Effector memory CD4-positive, alpha-beta T cell (primary cell): Measurements from ENCODE around the gene ARL5C.
A peak's percentile ranks its signal among the peaks of the same experiment; 100 is the strongest.

Experiments used
- DNase-seq, 3 donors: peaks; one replicate each; pipeline ENCODE4 v3.0.0-alpha.2; 2020
- H3K27ac ChIP-seq: 2 replicates; pipeline ENCODE4 v1.7.0; 2013; ENCODE audit warnings: mild to moderate bottlenecking, low read length, moderate library complexity; ENCODE audit not compliant: insufficient read depth, poor library complexity, severe bottlenecking
- H3K27me3 ChIP-seq: replicated peaks from 2 replicates; pipeline ENCODE4 v1.7.0; 2013; ENCODE audit warnings: mild to moderate bottlenecking, low read length; ENCODE audit not compliant: insufficient read depth, control insufficient read depth, poor library complexity, severe bottlenecking
- H3K36me3 ChIP-seq: 2 replicates; pipeline ENCODE4 v1.7.0; 2013; ENCODE audit warnings: mild to moderate bottlenecking, low read length, moderate library complexity; ENCODE audit not compliant: control insufficient read depth, insufficient read depth
- H3K4me1 ChIP-seq: 2 replicates; pipeline ENCODE4 v1.7.0; 2013; ENCODE audit warnings: low read length, mild to moderate bottlenecking; ENCODE audit not compliant: control insufficient read depth, insufficient read depth, poor library complexity, severe bottlenecking
- H3K4me3 ChIP-seq: 2 replicates; pipeline ENCODE4 v1.7.0; 2013; ENCODE audit warnings: low read length, low read depth, mild to moderate bottlenecking; ENCODE audit not compliant: insufficient read depth, poor library complexity, severe bottlenecking
- H3K9me3 ChIP-seq: 2 replicates; pipeline ENCODE4 v1.7.0; 2013; ENCODE audit warnings: mild to moderate bottlenecking, low read length, moderate library complexity; ENCODE audit not compliant: control insufficient read depth

The ARL5C gene

DNA sequence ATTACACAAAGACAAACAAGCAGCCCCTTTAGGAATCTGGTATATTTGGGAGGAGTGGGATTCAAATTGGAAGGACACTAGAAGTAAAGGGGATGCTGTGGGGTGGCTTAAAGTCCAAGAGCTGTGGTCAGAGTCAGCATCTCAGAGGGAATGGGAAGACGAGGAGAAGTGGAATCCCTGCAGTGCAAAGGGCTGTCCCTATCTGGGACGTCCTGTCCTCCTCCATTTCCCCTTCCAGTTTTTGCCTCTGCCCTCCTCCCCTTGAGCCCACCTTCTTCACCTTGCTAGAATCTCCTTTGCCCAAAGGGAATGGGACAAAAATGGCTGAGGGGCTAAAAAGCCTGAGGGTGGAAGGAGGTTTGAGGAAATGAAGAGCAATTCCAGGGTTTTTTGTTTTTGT is 10.3 kb downstream of the ARL5C start:
- no peaks in the 10 kb centered on the region for H3K36me3 ChIP-seq
- peaks cover 5% of the 10 kb centered on the region for H3K27me3 ChIP-seq
- H3K4me3 ChIP-seq = no peak overlapping the region
- H3K4me1 ChIP-seq = peaks cover 15% of the 10 kb centered on the region
- H3K27ac ChIP-seq = no peak overlapping the region
- H3K9me3 ChIP-seq = no peaks in the 10 kb centered on the region
- DNase-seq = no peak

DNA sequence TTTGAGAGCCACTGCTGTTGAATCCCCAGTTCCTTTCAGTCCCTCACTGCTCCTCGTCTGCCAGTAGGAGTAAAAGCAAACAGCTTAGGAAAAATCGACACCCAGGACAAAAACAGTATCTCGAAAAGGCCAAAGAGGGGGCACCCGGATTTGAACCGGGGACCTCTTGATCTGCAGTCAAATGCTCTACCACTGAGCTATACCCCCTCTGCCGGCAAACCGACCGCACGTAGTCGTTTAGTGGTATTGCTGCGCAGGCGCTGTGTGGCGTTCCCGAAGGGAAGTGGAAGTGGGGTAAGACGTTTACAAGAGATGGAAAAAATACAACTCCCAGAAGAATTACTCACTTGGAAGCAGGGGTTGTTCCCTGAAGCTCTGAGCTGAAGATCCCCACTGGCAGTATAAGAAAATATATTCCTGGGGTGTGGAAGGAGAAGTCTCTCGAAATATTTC is 12.3 kb downstream of the ARL5C start:
- H3K27me3 ChIP-seq = peaks cover 8% of the 10 kb centered on the region
- no peaks in the 10 kb centered on the region for H3K9me3 ChIP-seq
- DNase-seq = peak; percentile 84 to 91 (median 86)
- peak overlapping the region; percentile 56 for H3K27ac ChIP-seq
- peaks cover 15% of the 10 kb centered on the region for H3K4me1 ChIP-seq
- no peaks in the 10 kb centered on the region for H3K36me3 ChIP-seq
- H3K4me3 ChIP-seq = peak overlapping the region; percentile 90

DNA sequence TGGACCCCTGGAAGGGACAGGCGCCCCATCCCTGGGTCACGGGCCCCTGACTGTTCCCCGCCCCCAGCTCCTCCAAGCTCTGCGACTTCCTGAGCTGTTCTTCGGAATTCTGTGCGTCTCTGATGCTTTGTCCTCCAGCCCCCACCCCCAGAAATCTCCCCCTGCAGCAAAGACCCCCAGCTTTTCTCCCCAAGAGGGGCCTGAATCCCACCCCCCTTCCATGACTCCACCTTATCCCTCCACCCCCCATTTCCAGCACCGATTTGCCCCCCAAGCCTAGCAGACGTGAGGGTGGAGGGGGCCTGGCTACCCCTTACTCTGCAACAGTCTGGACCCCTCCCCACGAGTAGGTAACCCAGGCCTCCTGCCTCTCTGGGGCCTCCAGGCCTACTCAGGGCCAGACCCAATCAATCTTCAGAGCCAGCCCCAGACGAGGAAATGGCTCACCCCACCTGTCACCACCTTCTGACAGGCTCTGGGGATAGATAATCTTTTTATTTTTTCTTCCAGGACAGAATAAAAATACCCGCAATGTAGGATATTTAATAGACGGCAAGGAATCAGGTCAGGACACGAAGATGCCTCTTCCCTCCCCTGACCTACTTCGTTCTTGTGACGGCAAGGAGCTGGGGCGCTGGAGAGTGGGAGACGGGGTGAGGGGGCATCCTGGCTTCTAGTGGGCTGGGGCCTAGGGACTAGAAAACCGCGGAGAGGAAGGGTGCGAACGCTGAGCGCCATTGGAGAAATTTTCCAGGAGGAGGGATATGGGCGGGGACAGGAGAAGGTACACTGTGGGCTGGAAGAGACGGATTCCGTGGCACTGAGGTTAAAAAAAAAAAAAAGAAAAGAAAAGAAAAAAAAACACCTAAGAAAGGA is 13.8 kb downstream of the ARL5C start:
- Histone ChIP-seq H3K4me3 (peak overlapping the region; percentile 90), H3K27me3 (peaks cover 8% of the 10 kb centered on the region), H3K4me1 (peaks cover 15% of the 10 kb centered on the region), H3K9me3 (no peaks in the 10 kb centered on the region), H3K27ac (peak overlapping the region; percentile 56), H3K36me3 (no peaks in the 10 kb centered on the region)
- DNase-seq = peak in 1 of 3 donors; percentile 20

DNA sequence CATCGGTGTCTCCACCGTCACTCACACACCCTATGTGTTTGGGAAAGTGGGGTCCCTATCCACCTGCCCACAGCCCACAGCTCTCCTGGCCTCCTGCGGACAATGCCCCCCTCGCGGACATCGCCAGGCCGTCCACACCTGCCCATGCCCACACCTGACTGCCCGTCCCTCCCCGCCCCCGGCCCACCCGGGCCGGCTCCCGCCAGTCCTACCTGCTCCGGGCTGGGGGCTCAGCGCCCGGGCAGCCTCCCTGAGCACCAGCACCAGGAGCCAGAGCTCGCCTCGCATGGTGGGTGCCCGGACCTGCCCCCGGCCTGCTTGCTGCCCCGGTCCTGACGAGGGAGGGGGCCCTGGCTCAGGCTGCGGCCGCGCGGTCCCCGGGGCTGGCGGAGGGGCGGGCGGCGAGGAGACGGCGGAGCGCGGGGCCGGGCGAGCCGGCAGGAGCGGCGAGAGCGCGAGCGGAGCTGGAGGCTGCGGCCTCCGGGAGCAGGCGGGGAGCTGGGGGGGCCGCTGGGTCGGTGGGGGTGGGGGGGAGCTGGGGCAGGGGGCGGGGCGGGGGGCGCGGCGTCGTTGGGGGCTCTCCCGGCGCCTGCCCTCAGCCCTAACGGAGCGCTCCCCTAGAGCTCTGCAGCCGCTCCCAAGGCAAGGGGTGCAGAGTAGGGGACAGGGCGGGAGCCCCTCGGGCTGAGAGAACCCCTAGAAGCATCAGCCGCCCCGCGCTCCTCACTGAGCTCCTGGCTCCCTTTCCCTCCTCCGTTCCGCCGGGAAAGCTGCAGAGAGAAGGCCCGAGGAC is 14.6 kb downstream of the ARL5C start, which contains the start of gene PLXDC1:
TSS of gene PLXDC1 (minus strand) at position 488 of the 793 bp plus-strand sequence. CDS start at position 288, 200 bp downstream.
- Histone ChIP-seq H3K27me3 (peaks cover 8% of the 10 kb centered on the region), H3K4me1 (peaks cover 15% of the 10 kb centered on the region), H3K27ac (peak within 1 kb of the TSS; percentile 56), H3K9me3 (no peaks in the 10 kb centered on the region), H3K36me3 (no peaks in the 10 kb centered on the region), H3K4me3 (peak within 1 kb of the TSS; percentile 90)
- no peak for DNase-seq

DNA sequence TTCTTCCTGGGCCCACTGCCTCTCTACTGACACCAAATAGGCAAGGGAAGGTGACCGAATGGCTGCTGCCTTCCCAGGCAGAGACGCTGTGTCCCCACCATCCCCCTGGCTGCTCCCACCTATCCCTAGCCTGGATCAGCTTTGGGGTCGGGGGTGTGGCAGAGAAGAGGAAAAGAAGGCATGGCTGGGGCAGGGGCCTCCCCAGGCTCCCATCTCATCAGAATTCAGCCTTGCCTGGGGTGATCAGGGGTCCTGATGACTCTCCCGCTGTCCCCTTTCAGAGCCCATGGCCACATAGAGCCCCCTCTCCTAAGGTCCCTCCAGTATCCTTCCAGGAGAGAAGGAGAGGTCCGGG is 15.2 kb downstream of the ARL5C start:
- H3K4me3 ChIP-seq = peak overlapping the region; percentile 45
- H3K27me3 ChIP-seq = peaks cover 8% of the 10 kb centered on the region
- H3K4me1 ChIP-seq = peaks cover 15% of the 10 kb centered on the region

DNA sequence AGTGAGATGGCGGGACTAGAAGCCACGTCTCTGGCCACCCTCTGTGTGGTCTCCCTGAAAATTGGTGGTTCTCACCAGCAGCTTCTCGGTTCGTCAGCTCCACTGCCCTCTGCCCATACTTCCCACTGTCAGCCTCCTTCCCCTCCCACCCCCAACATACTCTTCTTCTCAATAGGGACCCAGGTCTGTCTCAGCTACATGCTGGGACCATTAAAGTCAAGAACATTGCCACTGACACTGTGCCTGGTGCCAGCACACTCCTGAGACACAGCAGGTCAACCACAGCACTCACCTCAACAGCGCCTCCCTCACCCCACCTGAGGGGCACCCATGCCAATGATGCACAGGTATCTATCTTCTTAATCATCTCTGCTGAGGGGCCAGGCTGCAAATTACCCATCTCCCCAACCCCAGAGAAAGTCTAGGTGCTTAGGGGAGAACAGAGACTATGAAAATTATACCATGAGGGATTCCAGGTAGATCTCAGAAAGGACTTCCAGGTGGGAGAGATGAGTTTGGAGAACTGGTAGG is 15.8 kb downstream of the ARL5C start:
- no peak for DNase-seq
- Histone ChIP-seq H3K9me3 (no peaks in the 10 kb centered on the region), H3K36me3 (no peaks in the 10 kb centered on the region), H3K27ac (no peak overlapping the region), H3K27me3 (peaks cover 8% of the 10 kb centered on the region), H3K4me1 (peaks cover 15% of the 10 kb centered on the region), H3K4me3 (no peak overlapping the region)

More for the DNA sequence above, 15.2 kb downstream of the ARL5C start:
- H3K9me3 ChIP-seq = no peaks in the 10 kb centered on the region
- no peak for DNase-seq
- H3K27ac ChIP-seq = no peak overlapping the region
- no peaks in the 10 kb centered on the region for H3K36me3 ChIP-seq

DNA sequence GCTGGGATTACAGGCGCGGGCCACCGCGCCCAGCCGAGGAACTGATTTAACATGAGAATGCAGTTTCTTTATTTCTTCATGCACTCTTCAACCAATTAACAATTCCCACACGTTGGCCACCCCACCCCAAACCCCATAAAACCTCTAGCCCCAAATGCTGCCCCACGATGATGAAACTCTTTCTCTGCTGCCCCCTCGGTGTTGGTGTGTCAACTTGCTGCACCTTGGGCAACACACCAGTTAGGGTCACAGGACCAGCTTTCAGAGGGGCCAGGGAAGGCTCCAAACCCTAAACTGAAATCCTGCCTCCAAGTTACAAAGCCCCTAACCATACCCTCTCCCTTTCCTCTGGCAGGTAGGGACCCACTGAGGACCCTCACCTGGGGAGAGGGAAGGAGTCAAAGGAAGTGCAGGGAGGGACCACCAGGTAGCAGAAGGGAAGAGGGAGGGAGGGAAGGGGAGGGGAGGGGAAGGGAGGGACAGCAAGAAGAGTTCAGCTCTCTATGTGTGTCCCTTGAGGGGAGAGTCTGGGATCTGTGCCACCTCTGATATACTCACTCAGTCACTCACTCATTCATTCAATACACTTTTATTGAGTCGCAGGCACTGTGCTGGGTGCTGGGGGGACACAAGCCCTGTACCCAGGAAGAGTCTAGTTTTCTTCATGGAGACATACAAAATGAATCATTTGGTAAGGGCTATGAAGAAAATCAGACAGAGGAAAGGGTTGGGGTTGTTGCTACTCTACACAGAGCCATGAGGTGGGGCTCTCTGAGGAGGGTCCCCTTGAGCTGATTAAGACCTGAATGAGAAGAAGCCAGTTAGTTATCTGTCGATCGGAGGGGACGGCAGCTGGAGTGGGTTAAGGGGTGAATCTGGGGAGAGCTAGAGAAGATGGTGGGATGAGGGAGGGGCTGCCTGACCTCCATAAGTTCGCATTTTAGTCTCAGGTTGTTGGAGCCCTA is 18.5 kb downstream of the ARL5C start:
- Histone ChIP-seq H3K9me3 (no peaks in the 10 kb centered on the region), H3K4me3 (no peak overlapping the region), H3K4me1 (peaks cover 14% of the 10 kb centered on the region), H3K27ac (no peak overlapping the region), H3K27me3 (peaks cover 8% of the 10 kb centered on the region), H3K36me3 (no peaks in the 10 kb centered on the region)
- no peak for DNase-seq

DNA sequence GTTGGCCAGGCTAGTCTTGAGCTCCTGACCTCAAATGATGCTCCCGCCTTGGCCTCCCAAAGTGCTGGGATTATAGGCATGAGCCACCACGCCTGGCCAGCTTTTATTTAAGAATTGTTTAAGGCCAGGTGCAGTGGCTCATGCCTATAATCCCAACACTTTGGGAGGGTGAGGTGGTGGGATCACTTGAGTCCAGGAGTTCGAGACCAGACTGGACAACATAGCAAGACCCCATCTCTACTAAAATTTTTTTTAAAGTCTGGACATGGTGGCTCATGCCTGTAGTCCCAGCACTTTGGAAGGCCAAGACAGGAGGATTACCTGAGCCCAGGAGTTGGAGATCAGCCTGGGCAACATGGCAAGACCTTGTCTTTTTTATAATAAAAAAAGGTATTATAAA is 19.7 kb downstream of the ARL5C start:
- no peaks in the 10 kb centered on the region for H3K36me3 ChIP-seq
- H3K4me3 ChIP-seq = no peak overlapping the region
- no peak overlapping the region for H3K27ac ChIP-seq
- H3K9me3 ChIP-seq = no peaks in the 10 kb centered on the region
- DNase-seq = no peak
- peaks cover 8% of the 10 kb centered on the region for H3K27me3 ChIP-seq
- H3K4me1 ChIP-seq = peaks cover 5% of the 10 kb centered on the region

DNA sequence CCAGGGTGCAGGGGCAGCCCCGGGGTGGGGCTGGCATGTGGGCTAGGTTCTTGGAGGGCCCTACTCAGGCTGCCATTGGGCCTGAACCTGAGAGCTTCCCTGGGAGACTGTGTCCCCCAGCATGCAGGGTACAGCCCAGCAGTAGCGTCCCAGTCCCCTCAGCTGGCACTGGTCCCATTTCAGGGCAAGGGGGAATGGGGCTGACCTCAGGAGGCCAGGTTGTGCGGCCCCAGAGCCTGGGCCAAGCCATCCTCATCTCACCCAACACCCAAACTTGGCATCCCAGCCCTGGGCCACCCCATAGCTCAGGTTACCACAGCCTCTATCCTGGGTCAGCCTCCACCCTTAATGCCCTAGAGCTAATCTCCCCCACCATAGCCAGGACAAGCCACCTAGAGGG is 20.8 kb downstream of the ARL5C start:
- H3K27ac ChIP-seq = no peak overlapping the region

More for the DNA sequence above, 20.8 kb downstream of the ARL5C start:
- DNase-seq = no peak
- no peaks in the 10 kb centered on the region for H3K4me1 ChIP-seq
- no peak overlapping the region for H3K4me3 ChIP-seq
- no peaks in the 10 kb centered on the region for H3K27me3 ChIP-seq
- H3K36me3 ChIP-seq = no peaks in the 10 kb centered on the region
- H3K9me3 ChIP-seq = no peaks in the 10 kb centered on the region
